Fibroblast of pulmonary artery (primary cell): Measurements from ENCODE around the gene CELSR1.
"Not testable (repeated sequence)": the region's sequence is repeated elsewhere in the genome, so short reads cannot be mapped to it uniquely, and the experiment has no call there.

ENCODE experiments used
- DNase-seq: peaks from one replicate; pipeline ENCODE4 v3.0.0-alpha.2; 2010; ENCODE audit warnings: low read depth
- H3K4me3 ChIP-seq: replicated peaks from 2 replicates; pipeline ENCODE4 v1.5.1; 2011; ENCODE audit warnings: low read depth, mild to moderate bottlenecking, control low read depth, low read length, moderate library complexity
- TF ChIP-seq, protein P1 (sequence below): IDR thresholded peaks from 2 replicates; pipeline ENCODE4 v1.5.1; 2011; ENCODE audit warnings: mild to moderate bottlenecking, control low read depth, low read length, inconsistent platforms; ENCODE audit errors: missing control alignments

CELSR1 gene

DNA sequence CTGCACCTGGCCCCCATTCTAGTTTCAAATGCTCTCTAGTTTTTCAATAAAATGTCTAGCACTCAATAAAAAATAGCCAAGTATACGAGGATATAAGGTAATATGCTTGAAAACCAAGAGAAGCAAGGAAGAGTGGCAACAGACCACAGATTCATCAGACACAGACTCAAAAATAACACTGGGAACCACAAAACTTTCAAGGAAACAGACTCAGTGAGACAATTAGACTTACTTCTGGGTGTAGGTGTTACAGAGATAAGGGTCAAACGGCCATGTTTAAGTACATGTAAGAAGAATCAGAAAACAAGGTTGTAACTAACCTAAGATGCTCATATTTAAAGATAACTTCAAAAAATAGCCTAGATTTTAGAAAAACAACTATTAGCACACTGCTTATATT, 134.9 kb downstream of the CELSR1 start:
- no peak for DNase-seq
- H3K4me3 ChIP-seq = no peak overlapping the region
- TF ChIP-seq, protein P1, sequence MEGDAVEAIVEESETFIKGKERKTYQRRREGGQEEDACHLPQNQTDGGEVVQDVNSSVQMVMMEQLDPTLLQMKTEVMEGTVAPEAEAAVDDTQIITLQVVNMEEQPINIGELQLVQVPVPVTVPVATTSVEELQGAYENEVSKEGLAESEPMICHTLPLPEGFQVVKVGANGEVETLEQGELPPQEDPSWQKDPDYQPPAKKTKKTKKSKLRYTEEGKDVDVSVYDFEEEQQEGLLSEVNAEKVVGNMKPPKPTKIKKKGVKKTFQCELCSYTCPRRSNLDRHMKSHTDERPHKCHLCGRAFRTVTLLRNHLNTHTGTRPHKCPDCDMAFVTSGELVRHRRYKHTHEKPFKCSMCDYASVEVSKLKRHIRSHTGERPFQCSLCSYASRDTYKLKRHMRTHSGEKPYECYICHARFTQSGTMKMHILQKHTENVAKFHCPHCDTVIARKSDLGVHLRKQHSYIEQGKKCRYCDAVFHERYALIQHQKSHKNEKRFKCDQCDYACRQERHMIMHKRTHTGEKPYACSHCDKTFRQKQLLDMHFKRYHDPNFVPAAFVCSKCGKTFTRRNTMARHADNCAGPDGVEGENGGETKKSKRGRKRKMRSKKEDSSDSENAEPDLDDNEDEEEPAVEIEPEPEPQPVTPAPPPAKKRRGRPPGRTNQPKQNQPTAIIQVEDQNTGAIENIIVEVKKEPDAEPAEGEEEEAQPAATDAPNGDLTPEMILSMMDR = no peak

DNA sequence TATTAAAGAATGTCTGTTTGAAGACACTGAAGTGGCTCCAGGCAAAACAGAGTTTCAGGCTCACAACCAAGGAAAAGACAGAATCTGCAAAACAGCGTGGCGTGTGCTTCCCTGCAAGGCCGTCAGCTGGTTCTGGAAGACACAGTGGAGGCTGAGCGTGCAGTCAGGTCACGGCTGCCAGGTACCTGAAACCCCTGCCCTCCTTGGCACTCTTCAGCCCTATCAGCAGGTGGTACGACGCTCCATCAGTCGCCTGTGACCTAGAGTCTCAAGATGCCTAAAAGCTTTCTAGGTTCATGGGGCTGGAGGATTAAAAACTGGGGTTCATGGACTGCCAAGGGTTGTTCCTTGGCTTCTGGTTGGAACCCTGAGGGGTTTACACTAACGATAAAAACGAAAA, 136.1 kb downstream of the CELSR1 start:
- H3K4me3 ChIP-seq = no peak overlapping the region
- no peak for DNase-seq
- TF ChIP-seq, protein P1 = no peak

DNA sequence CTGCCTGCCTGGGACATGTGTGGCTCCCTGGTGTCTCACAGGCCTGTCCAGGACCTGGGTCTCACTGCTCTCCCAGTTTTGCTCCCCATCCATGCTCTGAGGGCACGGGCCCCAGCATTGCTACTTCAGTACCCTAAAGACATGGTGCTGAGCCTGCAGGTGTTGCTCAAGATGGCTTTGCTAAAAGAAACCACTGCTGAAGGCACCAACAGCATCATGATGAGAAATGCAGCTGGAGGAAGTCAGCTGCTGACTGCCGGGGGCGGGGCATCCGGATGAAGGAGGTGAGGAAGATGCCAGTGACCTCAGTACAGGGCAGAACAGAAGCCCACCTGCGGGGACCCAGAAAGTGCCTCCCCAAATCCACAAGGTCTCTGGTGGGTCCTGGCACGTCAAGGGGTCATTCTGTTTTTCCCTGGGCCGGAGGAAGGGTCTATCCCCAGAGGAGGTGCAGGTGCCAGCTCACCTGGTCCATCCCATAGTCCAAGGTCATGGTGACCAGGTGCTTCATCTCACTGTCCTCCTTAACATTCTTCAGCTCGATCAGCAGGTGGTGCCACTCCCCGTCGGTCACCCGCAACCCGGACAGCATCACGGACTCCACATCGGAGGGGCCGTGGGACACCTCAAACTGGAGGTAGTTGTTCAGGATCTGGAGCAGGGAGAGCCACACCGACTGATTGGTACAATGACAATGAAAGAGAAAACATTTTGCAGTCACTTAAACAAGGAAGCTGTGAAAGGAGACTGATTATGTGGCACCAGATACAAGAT, 138.0 kb downstream of the CELSR1 start:
- TF ChIP-seq, protein P1 = no peak
- DNase-seq = no peak
- no peak overlapping the region for H3K4me3 ChIP-seq

DNA sequence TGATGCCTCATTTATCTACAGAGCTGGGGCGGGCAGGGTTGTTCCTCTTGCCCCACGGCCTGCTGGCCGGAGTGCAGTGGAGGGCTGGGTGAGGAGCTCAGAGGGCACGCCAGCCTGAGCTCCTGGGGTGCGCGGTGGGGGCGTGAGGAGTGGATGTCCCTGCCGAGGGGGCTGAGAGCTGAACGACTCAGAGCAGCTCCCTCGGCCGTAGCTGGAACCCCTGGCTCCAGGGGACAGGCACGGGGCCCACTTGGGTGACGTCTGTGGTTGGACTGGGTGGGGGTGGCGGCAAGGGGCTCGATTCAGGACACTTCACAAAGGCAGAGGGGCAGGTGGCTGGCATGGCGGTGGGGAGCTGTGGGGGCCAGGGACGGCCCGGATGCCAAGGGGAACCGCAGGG, 139.5 kb downstream of the CELSR1 start:
- no peak overlapping the region for H3K4me3 ChIP-seq
- no peak for DNase-seq
- TF ChIP-seq, protein P1 = no peak

DNA sequence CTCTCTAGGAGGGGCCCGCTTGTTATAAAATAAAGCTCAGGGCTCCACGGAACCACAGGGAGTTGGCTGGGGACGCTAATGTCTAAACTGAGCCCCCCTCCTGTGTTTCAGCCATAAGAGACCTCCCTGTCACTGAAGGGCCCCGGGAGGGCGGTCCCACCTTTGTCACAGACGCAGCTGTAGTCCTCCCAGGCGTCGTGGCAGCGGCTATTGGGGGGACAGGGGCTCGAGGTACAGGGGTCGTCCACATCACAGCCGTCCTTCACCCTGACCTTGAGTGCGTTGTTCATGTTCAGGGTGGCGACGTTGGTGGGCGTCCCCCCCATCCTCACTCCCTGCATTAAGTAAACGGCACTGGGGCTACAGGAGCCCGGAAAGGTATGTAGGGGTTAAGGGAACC, 139.9 kb downstream of the CELSR1 start:
- TF ChIP-seq, protein P1 = no peak
- H3K4me3 ChIP-seq = no peak overlapping the region
- DNase-seq = no peak

DNA sequence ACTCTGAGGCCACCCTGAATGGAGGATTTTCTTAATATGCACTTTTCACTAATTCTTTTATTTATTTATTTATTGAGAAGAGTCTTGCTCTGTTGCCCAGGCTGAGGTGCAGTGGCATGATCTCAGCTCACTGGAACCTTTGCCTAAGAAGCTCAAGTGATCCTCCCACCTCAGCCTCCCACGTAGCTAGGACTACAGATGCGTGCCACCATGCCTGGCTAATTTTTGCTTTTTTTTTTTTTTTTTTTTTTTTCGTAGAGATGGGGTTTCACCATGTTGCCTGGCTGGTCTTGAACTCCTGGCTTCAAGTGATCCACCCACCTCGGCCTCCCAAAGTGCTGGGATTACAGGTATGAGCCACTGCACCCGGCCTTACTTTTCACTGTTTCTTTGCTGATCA, 140.4 kb downstream of the CELSR1 start:
- DNase-seq, H3K4me3 ChIP-seq: not testable (repeated sequence)

DNA sequence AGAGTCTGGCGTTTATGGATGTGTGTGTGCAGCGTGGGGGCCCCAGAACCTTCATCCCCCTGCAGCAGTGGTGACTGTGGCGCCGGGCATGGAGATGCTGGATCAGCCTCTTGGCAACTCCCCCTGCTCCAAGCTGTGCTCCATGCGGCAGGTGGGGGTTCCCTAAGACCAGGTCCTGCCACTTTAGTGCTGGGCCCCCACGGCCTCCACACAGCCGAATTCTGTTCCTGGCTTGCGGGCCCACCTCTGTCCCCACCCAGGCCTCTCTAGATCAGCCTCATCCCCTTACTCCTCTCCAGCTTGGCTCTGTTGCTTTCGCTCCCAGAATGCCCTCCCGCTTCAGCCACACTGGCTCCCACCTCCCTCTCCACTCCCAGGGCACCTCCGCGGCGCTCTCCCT, 142.3 kb downstream of the CELSR1 start:
- no peak for DNase-seq
- TF ChIP-seq, protein P1 = no peak
- no peak overlapping the region for H3K4me3 ChIP-seq
